ENCODE results near the gene ANKRD35. TPM values are rescaled to one million over a fixed set of nuclear protein-coding genes. Genes with fewer than 3 reads are reported as not detected.
A peak's percentile ranks its signal among the peaks of the same experiment; 100 is the strongest.

ANKRD35 gene
- not detected in 2 replicates for total RNA-seq (2011; cell fraction: chromatin; rRNA removed; ENCODE audit: low replicate concordance)
- not detected in 2 replicates for total RNA-seq (2011; cell fraction: nucleolus; rRNA removed)
- not detected in 2 replicates for total RNA-seq (2011; cell fraction: nucleoplasm; rRNA removed)
- 0.12 and 0.14 TPM in 2 replicates for total RNA-seq (2014; rRNA removed)
- total RNA-seq (2014; rRNA removed; fragmentation: Illumina TruSeq; extraction: Trizol) = 0.07 TPM in 1 of 2 replicates, not detected in the other
- 0.08 TPM in 1 of 2 replicates, not detected in the other for total RNA-seq (2015; rRNA removed; fragmentation: Illumina TruSeq; extraction: Trizol)
- 0.07 TPM in 1 of 2 replicates, not detected in the other for total RNA-seq (2021)
- polyA plus RNA-seq (2011; rRNA removed) = not detected in 2 replicates
- polyA plus RNA-seq (2011; cell fraction: cytosol; rRNA removed) = 0.04 TPM in 1 of 2 replicates, not detected in the other
- polyA plus RNA-seq (2011; cell fraction: nucleus; rRNA removed) = 0.04 TPM in 1 of 2 replicates, not detected in the other
- polyA plus RNA-seq (2012) = 0.07 and 0.08 TPM in 2 replicates
- polyA plus RNA-seq (2014; fragmentation: Illumina TruSeq; extraction: Trizol) = 0.07 TPM in 1 of 2 replicates, not detected in the other
- polyA plus RNA-seq (2014; fragmentation: Nextera tagmentation; extraction: Ambion mirVana) = not detected
- 0.07 TPM in 1 of 2 replicates, not detected in the other for polyA plus RNA-seq (2014; rRNA removed)
- polyA minus RNA-seq (2011; rRNA and poly(A)+ RNA removed) = not detected in 2 replicates
- polyA minus RNA-seq (2011; cell fraction: cytosol; rRNA and poly(A)+ RNA removed) = not detected in 2 replicates
- polyA minus RNA-seq (2011; cell fraction: nucleus; rRNA and poly(A)+ RNA removed) = not detected in 2 replicates
- Bru-seq, nascent RNA = percentile 11 among the genes with signal in this experiment
- BruChase-seq, experiment 1, labeled RNA remaining after a 2-hour chase = percentile 5 among the genes with signal in this experiment
- percentile 9 among the genes with signal in this experiment for BruChase-seq, experiment 2, labeled RNA remaining after a 6-hour chase
- long read RNA-seq, experiment 1 = 0 reads
- long read RNA-seq, experiment 2 = 0 reads
- long read RNA-seq, experiment 3 = 0 reads

- FAIRE-seq = peak; percentile 77
- intact Hi-C loops (cut with micrococcal nuclease) = no loop called here
- no TSS peak for BruUV-seq (replicated peaks)
- TF ChIP-seq ZNF696 (CRISPR knock-in tag; conservative IDR thresholded peaks at IDR 0.05) (no peak), ARID3B (CRISPR knock-in tag; IDR thresholded peaks at IDR 0.05; ENCODE audit: borderline replicate concordance) (no peak), NFYB (IDR thresholded peaks at IDR 0.05; ENCODE audit: extremely low read depth, insufficient read length) (no peak), E2F1 (CRISPR knock-in tag; IDR thresholded peaks at IDR 0.05) (peak; percentile 42; the same call in 1 of the 2 replicates), ZNF655 (CRISPR knock-in tag; IDR thresholded peaks at IDR 0.05) (no peak), SIN3A (IDR thresholded peaks at IDR 0.05; ENCODE audit: borderline replicate concordance in 2 of 2, control insufficient read depth in 1 of 2, low read depth in 2 of 2, low read length in 2 of 2) (peak in 1 of 2 experiments; percentile 59; a peak in 1 of 4 replicates), ZFX (CRISPR knock-in tag; IDR thresholded peaks at IDR 0.05) (no peak), GABPB1 (CRISPR knock-in tag; IDR thresholded peaks at IDR 0.05) (no peak), U2AF1 (optimal IDR thresholded peaks at IDR 0.05; ENCODE audit: low read depth, low read length) (no peak), GABPA (tag; conservative IDR thresholded peaks at IDR 0.05; ENCODE audit: low read depth) (no peak), HNRNPK (IDR thresholded peaks at IDR 0.05; ENCODE audit: low read depth, low read length, poor library complexity, severe bottlenecking) (no peak)
Measured at GRCh38 chr1:145885738-145886287, at the start of gene ANKRD35. Gene ANKRD35, minus strand, starts transcription at chr1:145885866. Its CDS starts 108 bp downstream, at chr1:145885758.

More at GRCh38 chr1:145885738-145886287, at the start of gene ANKRD35:
- peak within 1 kb of the TSS; percentile 90 for H2AFZ ChIP-seq (ENCODE audit: low read depth, low read length)
- WGBS (ENCODE audit: insufficient coverage, low coverage, missing lambda C conversion rate) = 1% methylated on average over 22 of the region's 36 CpGs
- H3K36me3 ChIP-seq (ENCODE audit: control insufficient read depth, insufficient read depth, low read length) = no peaks in the 10 kb centered on the region
- H3K9ac ChIP-seq (ENCODE audit: insufficient read depth in 1 of 2, low read depth in 2 of 2, low read length in 2 of 2) = peak within 1 kb of the TSS in 1 of 2 experiments; percentile 68; a peak in 2 of 4 replicates
- no peaks in the 10 kb centered on the region for H3K9me1 ChIP-seq (ENCODE audit: control insufficient read depth, insufficient read depth, low read length)
- no peak within 1 kb of the TSS for H3K27ac ChIP-seq (ENCODE audit: extremely low read depth, low read depth, low read length)
- POLR2A ChIA-PET = interaction anchor here (0.6 to 1.2 kb wide), 5 partner anchors 25 to 166 kb away, joined by 3 to 4 read pairs (median 3); partner anchors contain the start of gene RBM8A
- H3K79me2 ChIP-seq (ENCODE audit: control insufficient read depth, insufficient read depth, low read length) = no peaks in the 10 kb centered on the region
- H3K27me3 ChIP-seq (ENCODE audit: control insufficient read depth in 2 of 2, insufficient read depth in 2 of 2, low read length in 2 of 2) = peaks cover 7 to 10% of the 10 kb centered on the region in 2 experiments; a peak in 4 of 5 replicates
- no peaks in the 10 kb centered on the region for H3K9me3 ChIP-seq (replicated peaks; ENCODE audit: control insufficient read depth, insufficient read depth, low read depth, low read length)
- H3K4me1 ChIP-seq (replicated peaks in 1 of 2; ENCODE audit: control insufficient read depth in 2 of 2, insufficient read depth in 2 of 2, low read length in 2 of 2) = peaks cover 3 to 14% of the 10 kb centered on the region in 2 experiments; a peak in 4 of 5 replicates
- peak within 1 kb of the TSS; percentile 56 for H3K4me3 ChIP-seq
- peak; percentile 90 to 95 (median 94) for DNase-seq (ENCODE audit: extremely low read depth in 1 of 4, low spot score in 3 of 4)
- H4K20me1 ChIP-seq (replicated peaks; ENCODE audit: control insufficient read depth, insufficient read depth, low read length) = no peaks in the 10 kb centered on the region
- ATAC-seq = peak; percentile 100
- CTCF ChIA-PET (ENCODE audit: low intra/inter-chr PET ratio) = interaction anchor here (0.5 kb wide), 1 partner anchor 41 kb away, joined by 3 read pairs; the partner anchor contains the start of gene NUDT17
- peak within 1 kb of the TSS; percentile 72 for H3K4me2 ChIP-seq (ENCODE audit: insufficient read depth, low read length)
- in situ Hi-C loops (cut with MboI) = no loop called here
